COLO829 (cell line): ENCODE data around the gene LYST.

Source experiments
- DNase-seq: peaks from one replicate; pipeline ENCODE4 v3.0.0; 2012; ENCODE audit warnings: low spot score

Gene LYST

DNA sequence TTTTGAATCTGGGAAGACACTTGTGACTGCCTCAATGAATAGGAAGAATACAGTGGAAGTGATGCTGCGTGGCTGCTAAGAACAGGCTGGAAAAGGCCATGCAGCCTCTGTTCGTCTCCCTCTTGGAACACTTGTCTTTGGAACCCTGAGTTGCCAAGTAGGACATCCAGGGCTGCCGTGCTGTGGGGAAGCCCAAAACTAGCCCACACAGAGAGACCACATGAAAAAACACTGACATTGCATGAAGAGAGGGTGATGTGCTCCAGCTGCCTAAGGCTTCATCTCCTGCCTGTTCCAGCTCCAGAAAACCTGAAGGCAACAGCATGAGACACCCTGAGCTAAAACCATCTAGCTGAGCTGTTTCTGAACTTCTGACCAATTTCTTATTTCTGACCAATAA is 156.0 kb downstream of the LYST start:
- no peak for DNase-seq

DNA sequence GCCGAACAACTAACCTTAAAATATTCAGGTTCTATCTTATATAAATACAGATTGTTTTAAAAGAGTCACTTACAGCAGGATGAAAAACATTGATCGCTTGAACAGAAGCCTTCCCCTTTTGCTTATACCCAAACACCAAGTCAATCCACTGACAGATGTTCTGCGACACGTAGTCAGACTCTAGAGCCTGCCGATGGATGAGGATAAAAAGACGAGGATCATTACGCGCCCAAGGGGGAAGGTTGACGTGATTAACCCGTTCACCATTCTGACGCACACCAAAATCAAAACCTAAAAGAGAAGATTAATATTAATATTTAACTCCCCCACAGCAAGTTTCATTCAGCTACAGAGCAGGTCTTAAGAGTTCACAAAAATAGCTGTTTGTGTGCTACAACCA is 157.7 kb downstream of the LYST start:
- no peak for DNase-seq

DNA sequence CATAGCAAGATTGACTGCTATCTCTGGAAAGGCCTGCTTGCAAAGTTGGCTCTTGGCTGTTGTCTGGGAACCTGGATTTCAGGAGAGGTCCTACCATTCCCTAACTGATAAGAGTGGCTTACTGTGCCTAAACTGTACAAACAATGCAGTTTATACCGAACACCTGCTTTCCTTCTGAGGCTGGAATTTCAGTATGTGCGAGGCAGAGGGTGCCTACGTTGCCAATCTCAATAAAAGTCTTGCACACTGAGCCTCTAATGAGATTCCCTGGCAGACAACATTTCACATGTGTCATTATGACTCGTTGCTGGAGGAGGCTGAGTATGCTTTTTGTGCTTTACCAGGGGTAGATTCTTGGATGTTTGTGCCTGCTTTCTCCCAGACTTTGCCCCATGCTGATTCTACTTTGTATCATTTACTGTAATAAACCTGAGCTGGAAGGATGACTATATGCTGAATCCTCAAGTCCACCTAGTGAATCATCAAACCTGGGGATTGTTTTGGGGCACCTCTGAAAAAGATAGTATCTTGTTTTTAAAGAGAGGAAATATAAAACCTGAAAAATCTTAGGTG is 158.2 kb downstream of the LYST start:
- no peak for DNase-seq

DNA sequence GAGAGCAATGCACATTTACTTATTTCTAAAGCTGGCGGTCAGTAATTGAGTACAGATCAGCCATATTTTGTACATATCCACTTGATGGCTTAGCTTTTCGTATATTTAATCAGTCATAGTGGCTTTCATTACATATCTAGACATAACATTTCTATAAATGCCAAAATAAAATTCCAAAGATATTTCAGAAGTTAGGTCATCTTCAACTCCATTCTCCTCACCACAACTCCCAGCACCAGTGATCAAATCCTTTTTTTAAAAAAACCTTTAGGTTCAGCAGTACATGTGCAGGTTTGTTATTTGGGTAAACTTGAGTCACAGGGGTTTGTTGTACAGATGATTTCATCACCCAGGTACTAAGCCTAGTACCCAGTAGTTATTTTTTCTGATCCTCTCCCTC is 163.2 kb downstream of the LYST start:
- DNase-seq: no peak

DNA sequence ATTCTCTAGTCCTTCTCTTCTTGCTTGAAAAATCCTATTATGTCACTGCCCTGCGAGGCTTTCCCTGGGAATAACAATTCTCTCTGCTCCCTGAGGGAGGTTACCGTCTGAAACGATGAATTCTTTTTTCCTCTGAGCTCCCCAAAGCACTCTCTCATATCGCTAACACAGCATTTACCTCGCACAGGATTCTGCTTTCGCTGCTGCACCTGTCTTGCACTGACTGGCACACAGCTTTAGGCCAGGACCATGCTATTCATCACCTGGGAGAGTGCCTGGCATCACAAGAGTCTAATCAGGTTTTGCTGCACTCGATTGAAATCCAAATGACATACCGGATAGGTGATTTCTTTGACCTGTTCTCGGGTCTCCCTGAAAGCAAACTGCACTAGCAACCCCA is 164.3 kb downstream of the LYST start:
- no peak for DNase-seq

DNA sequence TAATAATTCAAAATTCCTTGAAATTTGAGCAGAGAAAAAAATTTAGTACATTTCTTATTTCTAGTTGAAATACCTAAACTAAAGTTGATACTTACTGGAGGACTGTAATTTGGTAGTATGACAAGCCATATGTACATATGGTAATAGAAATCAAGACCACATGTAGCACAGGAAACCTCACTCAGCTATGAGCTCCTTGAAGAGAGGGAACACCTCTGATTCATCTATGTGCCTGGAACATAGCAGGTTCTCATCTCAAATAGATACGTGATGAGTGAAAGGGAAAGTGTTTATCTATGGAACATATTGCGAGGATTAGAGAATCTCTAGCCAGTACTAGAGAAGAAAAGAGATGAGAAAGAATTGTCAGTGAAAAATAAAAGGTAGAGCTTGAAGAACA is 169.2 kb downstream of the LYST start:
- DNase-seq: no peak

DNA sequence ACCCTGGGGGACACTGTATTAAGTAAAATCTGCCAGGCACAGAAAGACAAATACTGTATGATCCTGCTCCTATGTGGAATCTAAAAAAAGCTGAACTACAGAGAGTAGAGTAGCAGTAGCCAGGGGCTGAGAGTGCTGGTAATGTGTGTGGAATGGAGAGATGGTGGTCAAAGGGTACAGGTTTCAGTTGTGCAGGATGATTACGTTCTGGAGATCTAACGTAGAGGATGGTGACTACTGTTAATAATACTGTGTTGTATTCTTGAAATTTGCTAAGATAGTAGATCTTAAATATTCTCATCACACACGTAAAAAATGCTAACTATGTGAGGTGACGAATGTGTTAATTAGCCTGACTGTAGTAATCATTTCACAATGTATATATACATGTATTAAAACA is 177.3 kb downstream of the LYST start:
- no peak for DNase-seq

DNA sequence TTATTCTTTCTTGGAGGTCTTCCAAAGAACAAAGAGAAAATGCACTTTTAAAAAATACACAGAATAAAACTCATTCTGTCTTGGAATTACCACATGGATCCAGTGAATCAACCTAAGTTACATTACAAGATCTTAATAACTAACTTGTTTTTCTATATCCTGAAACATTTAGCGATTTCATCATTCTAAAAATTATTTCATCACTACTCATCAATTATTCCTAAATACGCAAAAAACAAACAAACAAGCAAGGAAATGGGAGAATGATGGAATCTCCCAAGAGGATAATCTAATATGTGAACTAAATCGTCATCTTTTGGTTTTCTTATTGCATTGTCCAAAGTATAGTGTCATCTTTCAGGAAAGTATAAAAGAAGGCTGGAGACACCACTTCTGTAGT is 178.6 kb downstream of the LYST start:
- no peak for DNase-seq

DNA sequence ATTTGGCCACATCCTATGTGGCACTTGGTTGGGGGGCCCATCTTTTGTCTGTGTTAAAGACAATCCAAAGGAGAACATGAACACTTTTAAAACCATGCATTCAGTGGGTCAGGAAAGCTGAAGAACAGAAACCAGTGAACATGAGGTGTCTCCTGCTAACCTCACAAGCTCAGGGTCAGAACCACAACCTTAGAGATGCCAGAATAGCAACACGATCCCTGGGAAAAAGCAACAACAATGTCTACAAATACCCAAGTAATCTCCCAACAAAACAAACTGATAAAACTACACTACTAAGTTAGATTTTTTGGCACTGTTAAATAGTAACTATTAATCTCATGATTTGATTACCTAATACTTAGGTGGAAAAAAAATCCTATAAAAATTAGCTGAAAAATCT is 183.1 kb downstream of the LYST start:
- no peak for DNase-seq

DNA sequence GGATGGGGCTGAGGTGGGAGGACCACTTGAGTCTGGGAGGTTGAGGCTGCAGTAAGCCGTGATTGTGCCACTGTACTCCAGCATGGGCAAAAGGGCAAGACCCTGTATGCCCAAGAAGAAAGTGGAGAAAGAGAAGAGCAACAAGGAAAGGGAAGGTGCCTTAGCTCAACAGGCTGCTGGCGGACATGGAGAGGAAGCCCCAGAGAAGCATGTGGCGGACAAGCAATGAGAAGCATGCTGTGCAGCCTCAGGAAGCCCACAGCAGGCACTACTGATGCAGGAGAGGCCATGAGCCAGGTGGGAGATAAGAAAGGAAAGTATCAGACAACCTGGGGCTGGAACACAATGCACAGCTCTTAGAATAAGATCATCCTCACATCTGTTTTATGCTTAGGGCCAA is 184.5 kb downstream of the LYST start:
- DNase-seq: no peak

DNA sequence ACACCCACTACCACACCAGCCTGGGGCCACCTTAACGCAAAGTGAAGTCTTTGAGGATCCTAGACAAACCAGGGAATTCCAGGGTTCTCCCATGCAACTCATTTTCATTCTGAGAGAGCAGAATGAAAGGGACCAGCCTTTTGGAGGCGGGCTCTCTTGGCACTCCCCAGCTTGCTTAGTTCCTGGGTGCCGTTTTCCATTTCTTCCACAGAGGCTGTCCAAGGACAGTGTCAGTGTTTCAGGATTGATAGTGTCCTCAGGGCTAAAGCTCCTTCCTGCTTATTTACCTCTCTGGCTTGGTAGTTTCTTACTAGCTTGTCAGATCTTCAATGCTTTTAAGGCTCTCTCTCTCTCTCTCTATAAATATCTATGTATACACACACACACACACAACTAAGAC is 187.1 kb downstream of the LYST start:
- no peak for DNase-seq

DNA sequence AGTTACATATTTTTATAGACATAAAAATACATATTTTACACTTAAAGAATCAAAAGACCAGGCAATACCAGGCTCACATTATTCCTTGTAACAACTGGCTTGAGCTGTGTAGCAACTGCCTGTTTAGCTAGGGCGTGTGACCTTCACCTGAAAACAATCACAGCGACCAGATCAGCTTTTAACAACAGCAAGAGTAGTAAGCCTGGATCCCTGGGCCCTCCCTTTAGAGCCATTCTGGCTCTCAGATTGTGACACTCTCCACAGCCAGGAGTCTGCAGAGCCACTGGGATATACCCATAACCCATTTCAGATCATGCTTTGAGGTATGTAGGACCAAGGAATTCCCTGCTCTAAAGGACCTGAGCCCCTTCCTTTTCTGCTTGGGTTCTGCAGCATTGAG is 187.7 kb downstream of the LYST start:
- no peak for DNase-seq

DNA sequence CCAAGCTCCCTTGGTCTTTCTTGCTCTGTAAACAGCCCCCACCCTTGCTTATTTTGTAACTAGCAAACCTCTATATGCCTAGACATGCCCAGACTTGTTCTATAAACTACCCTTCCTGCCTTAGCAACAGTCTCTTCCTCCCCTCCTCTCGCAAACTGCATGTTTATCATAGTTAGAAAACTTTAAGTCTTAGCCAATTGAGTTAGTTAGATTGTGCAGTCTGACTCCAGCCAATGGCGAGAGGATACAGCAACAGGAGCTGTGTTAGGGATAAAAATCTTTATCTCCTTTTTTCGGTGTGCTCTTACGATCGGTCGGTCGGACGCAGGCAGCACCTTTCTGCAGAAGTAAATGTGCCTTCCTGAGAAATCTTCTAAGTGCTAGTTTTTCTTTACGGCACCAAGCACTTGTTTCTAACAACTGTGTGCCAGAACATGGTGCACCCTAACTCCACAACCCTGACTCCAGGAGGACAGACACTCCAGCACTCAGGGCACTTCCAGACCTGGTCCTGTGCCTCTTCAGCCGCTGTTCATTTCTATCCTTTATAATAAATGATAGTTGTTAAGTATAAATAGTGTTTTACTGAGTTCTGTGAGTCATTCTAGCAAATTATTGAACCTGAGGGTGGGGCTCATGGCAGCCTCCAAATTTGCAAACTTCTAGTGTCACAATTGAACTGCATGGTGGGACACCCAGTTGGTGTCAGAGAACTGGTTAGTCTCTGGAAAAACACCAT is 191.4 kb downstream of the LYST start:
- no peak for DNase-seq

DNA sequence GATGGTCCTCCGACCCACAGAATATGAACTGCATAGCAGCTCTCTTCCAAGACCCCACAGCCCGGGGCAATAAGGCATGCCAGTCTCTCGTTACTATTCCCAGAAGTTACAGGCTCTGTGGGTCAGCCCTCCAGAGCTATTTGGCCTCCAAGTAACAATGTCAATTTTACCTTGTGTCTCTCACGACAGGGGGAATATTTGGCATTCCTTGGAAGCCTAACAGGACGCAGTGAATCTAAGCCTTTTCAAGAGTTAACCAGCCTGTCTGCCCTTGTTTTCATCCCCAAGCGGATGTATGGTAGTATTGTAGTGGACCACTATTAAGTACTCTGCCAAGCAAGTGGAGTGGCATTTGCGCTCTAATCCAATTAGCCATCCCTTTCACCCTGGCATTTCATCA is 192.7 kb downstream of the LYST start:
- no peak for DNase-seq

DNA sequence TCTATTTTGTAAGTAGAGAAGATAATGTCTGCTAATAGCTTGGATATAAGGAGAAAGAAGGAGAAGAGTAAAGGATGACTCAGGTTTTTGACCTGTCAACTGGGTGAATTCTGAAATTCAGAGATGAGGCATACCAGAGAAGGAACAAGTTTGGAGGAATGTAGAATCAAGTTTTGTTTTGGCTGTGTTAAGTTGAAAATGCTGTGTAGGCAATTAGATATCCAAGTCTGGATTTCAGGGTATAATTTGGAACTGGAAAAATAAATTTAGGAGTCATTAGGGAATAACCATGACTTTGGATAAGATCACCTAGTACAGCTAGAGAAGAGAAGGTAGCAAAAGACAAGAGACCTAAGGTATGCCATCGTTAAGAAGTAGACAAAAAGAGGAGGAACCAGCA is 194.7 kb downstream of the LYST start:
- DNase-seq: no peak

DNA sequence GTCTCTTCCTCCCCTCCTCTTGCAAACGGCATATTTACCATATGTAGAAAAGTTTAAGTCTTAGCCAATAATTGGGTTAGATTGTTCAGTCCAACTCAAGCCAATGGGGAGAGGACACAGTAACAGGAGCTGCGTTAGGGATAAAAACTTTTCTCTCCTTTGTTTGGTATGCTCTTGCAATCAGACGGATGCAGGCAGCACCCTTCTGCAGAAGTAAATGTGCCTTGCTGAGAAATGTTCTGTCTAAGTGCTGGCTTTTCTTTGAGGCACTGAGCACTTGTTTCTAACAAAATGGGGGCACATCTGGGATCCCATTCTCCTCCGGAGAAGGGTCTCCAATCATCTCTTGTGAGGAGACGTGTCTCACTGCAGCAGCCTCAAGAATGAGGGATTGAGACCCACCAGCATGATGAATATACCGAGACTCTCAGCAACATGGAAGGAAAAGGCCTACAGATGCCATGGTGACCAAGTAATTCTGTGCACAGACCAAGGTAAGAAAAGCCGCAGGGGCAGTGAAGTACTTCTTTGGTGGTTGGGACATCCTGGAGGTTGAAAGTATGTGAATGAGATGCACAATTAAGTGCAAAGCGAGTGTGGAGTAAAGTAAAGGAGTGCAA is 196.4 kb downstream of the LYST start:
- no peak for DNase-seq

DNA sequence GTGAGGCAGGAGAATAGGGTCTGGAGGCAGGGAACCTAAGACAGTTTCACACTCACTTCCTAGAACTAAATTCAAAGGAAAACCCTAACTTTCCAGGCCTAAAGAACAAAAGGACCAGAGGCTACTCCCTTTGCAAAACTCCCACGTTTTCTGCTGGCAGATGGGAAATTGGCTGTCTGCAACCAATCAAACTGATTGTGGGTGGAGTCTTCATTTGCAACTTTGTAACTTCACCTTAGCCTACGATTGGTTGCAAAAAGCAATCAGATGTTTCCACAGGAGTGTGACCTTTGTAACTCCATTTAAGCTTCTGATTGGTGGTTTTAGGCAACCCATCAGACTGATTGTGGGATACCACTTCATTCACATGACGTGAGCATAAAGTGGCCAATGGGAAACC is 197.4 kb downstream of the LYST start:
- no peak for DNase-seq

DNA sequence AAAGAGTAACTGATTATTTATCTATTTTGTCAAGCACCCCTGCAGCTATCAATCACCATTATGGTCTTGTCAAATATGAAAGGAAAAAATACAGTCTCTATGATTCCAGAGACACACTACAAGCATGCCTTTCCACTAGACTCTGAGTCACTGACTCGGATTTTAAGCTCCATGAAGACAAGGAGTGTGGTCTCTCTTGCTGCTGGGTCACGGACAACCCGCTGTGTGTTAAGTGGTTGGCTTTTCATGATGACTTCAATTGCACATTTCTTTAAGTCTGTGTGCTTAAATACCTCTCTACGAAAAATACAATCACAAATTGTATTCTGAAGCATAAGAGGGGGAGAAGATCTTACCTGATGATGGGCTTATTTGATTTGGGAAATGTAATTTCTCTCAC is 203.1 kb downstream of the LYST start:
- no peak for DNase-seq

DNA sequence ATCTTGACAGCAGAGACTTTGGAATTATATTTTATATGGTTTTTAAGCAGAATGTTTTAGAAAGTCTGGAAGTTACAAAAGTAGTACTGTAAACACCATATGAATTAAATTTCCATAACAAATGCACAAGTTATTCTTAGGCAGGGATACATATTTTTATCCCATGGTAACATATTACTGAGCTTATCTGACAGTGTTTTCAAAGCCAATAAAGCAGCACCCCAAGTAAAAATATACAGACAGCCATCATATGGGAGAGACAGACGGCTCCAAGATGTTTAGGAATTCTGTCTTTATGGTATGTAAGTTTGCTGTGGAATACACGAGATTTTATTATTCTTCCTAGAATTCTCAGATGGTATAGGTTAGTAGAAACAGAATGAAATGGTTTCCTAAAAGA is 205.1 kb downstream of the LYST start:
- DNase-seq: no peak

DNA sequence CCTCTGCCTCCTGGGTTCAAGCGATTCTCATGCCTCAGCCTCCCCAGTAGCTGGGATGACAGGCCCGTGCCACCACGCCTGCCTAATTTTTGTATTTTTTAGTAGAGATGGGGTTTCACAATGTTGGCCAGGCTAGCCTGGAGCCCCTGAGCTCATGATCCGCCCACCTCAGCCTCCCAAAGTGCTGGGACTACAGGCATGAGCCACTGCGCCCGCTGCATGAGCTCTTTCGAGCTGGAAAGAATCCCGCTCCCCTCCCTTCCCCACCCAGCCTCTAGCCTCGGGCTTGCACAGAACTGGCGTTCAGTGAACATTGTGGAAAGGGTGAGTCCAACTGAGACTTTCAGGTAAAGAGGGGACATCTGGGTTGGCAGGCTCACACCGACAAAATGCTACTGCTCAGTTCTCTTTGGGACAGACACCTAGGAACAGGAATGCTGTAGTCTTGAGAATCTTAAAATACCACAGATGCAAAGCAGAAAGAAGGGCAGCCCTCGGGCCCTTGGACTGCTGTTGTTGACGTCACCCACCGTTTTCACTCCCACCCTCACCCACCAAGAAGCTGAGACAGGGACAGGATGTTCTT is 207.4 kb downstream of the LYST start:
- no peak for DNase-seq

DNA sequence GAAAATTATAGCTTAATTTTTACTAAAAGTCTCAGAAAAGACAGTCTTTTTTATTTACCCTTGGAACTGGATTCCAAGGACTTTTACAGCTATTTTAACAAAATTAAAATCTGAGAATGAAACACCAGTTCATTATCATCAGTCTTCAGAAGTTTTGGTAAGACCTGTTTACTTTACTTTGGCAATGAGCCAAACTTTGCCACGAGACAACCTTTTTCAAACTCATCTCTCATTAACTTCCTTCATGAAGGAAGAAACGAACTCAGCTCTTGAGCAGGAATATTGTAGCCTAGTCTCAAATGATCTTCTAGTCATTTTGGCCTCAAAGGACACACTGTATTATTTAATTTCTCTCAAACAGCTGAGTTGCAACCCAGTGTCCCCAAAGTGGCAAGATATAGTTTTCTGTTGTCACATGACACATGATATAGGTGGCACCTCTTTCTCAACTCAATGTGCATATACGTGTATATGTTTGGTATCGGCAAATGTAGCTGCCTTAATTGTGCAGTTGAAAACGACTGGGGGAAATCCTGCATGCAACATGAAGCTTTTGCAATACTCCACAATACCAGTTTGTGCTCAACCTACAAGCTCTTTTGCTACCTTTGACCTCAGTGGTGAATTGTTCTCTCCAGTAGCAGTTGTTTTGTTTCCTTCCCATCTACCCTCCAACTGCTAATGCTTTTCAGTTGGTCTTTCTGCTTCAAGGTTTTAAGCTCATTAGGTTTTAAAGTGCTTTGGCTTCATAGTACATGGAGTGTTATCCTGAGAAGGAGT is 208.8 kb downstream of the LYST start:
- no peak for DNase-seq

DNA sequence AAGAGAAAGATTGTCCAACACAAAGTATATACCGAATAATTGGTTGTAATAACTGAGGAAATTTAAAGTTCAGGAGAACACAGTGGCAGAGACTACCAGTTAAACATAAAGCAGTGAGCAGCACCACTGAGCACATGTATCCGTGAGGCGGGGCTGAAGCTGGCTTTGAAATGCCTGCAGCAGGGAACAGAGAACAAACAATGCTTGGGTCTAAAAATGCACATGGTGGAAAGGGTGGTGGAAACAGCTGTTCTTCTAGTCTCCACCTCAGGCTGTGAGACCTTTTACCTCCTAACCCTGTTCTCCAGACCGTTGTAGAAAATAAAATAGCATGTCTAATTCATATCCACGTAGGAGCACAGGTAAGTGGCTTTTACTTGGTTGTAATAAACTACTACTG is 209.4 kb downstream of the LYST start:
- no peak for DNase-seq

DNA sequence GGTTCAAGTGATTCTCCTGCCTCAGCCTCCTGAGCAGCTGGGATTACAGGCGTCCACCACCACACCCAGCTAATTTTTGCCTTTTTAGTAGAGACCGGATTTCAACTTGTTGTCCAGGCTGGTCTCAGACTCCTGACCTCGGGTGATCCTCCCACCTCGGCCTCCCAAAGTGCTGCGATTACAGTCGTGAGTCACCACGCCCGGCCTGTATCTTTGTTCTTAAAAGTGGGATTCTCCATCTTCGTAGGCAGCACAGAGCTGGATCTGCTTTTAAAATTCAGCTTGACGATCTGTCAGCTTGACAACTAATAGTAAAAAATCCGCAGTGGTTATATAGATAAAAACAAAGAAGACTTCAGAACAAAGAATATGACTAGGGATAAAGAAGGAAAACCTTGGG is 214.3 kb downstream of the LYST start:
- DNase-seq: no peak
